Stimulated activated CD8-positive, alpha-beta memory T cell treated with anti-CD3 and anti-CD28 coated beads, Interleukin-12 subunit alpha, Interleukin-12 subunit beta, amount 100 ng/mL, for 24 hours (primary cell): Measurements from ENCODE around the gene DCDC2C.

ENCODE experiments used
- DNase-seq: peaks from one replicate; pipeline ENCODE4 v3.0.0-alpha.2; 2020; ENCODE audit errors: extremely low read depth

The DCDC2C gene

DNA sequence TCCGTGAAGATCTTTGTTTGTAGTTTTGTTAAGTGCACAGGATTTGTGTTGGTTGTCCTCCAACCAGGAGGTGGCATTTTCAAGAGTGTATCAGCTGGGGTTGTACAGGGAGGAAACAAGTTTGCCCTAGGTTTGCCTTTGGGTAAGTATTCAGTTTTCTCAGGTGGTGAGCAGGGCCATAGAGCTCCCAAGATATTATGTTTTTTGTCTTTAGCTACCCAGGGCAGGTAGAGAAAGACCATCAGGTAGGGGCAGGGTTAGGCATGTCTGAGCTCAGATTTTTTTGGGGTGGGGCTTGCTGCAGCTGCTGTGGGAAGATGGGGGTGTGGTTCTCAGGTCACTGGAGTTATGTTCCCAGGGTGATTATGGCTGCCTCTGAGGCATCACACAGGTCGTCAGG is 191.6 kb downstream of the DCDC2C start:
- DNase-seq = no peak
